Activated naive CD8-positive, alpha-beta T cell treated with anti-CD3 and anti-CD28 coated beads, Interleukin-2, amount 10 ng/mL, durations not matched to agents 7 days and 5 days (primary cell): Measurements from ENCODE around the gene ADCY5. TPM values are rescaled to one million over a fixed set of nuclear protein-coding genes. Genes with fewer than 3 reads are reported as not detected.

Experiments used
- ATAC-seq: fragments of 150-1000 bp; cut with Tn5 transposase; one replicate; pipeline ENCODE4 v1.10.0; 2021; ENCODE audit warnings: low read depth, moderate library complexity
- POLR2A ChIA-PET: fragments of 350-600 bp; sonication (Branson Sonifier 250); formaldehyde crosslinking; loops from one replicate; lab custom pipeline; 2021; ENCODE audit warnings: antibody characterized with exemption; lab: Charles Lee
- DNase-seq: peaks from one replicate; pipeline ENCODE4 v3.0.0; 2021
- H3K27ac Mint-ChIP-seq: one replicate; pipeline ENCODE4 v1.8.0; 2022; ENCODE audit warnings: mild to moderate bottlenecking, mixed read lengths
- H3K27me3 Mint-ChIP-seq: one replicate; pipeline ENCODE4 v1.8.0; 2022; ENCODE audit warnings: mild to moderate bottlenecking, moderate library complexity, mixed read lengths
- H3K36me3 Mint-ChIP-seq: one replicate; pipeline ENCODE4 v1.8.0; 2021; ENCODE audit warnings: mild to moderate bottlenecking, mixed read lengths
- H3K4me1 Mint-ChIP-seq: one replicate; pipeline ENCODE4 v1.8.0; 2021; ENCODE audit warnings: mixed read lengths
- H3K4me3 Mint-ChIP-seq: one replicate; pipeline ENCODE4 v1.8.0; 2022; ENCODE audit warnings: mild to moderate bottlenecking, moderate library complexity, mixed read lengths
- H3K9me3 Mint-ChIP-seq: one replicate; pipeline ENCODE4 v1.8.0; 2021; ENCODE audit warnings: mixed read lengths
- total RNA-seq, 2 experiments: library from RNA; stranded (reverse); gene quantifications; one replicate each; pipeline ENCODE4 v1.2.3, GENCODE V29; 2021

The ADCY5 gene
- total RNA-seq, 2 experiments from 2014 or later = not detected

- no peaks in the 10 kb centered on the region for H3K9me3 Mint-ChIP-seq
- POLR2A ChIA-PET = no interaction called here
- H3K27me3 Mint-ChIP-seq = peaks cover 2% of the 10 kb centered on the region
- no peak for DNase-seq
- no peak for ATAC-seq
- no peak overlapping the region for H3K4me3 Mint-ChIP-seq
- H3K36me3 Mint-ChIP-seq = no peaks in the 10 kb centered on the region
- no peak overlapping the region for H3K27ac Mint-ChIP-seq
- H3K4me1 Mint-ChIP-seq = no peaks in the 10 kb centered on the region
Measured at GRCh38 chr3:123404391-123404790, 44.5 kb downstream of the ADCY5 start.

GRCh38 chr3:123401836-123402530, 46.9 kb downstream of the ADCY5 start:
- Mint-ChIP-seq H3K36me3 (no peaks in the 10 kb centered on the region), H3K4me3 (no peak overlapping the region), H3K27ac (no peak overlapping the region), H3K9me3 (no peaks in the 10 kb centered on the region), H3K27me3 (peaks cover 16% of the 10 kb centered on the region), H3K4me1 (no peaks in the 10 kb centered on the region)
- POLR2A ChIA-PET = interaction anchor here (0.6 kb wide), 1 partner anchor 259 kb away, joined by 3 read pairs; no protein-coding TSS in a partner anchor
- DNase-seq = no peak
- no peak for ATAC-seq

- H3K4me3 Mint-ChIP-seq = no peak overlapping the region
- no peak for ATAC-seq
- H3K27me3 Mint-ChIP-seq = peaks cover 24% of the 10 kb centered on the region
- no peaks in the 10 kb centered on the region for H3K36me3 Mint-ChIP-seq
- no peaks in the 10 kb centered on the region for H3K9me3 Mint-ChIP-seq
- DNase-seq = no peak
- no peaks in the 10 kb centered on the region for H3K4me1 Mint-ChIP-seq
- POLR2A ChIA-PET = no interaction called here
- H3K27ac Mint-ChIP-seq = no peak overlapping the region
Measured at GRCh38 chr3:123400169-123400568, 48.7 kb downstream of the ADCY5 start.

- Mint-ChIP-seq H3K27ac (no peak overlapping the region), H3K9me3 (no peaks in the 10 kb centered on the region), H3K27me3 (peaks cover 26% of the 10 kb centered on the region), H3K36me3 (no peaks in the 10 kb centered on the region), H3K4me3 (no peak overlapping the region), H3K4me1 (no peaks in the 10 kb centered on the region)
- POLR2A ChIA-PET = no interaction called here
- no peak for ATAC-seq
- DNase-seq = no peak
Measured at GRCh38 chr3:123399653-123400052, 49.2 kb downstream of the ADCY5 start.

- no peaks in the 10 kb centered on the region for H3K36me3 Mint-ChIP-seq
- H3K4me1 Mint-ChIP-seq = no peaks in the 10 kb centered on the region
- no peak overlapping the region for H3K27ac Mint-ChIP-seq
- ATAC-seq (no peak), DNase-seq (no peak)
- POLR2A ChIA-PET = no interaction called here
- H3K9me3 Mint-ChIP-seq = no peaks in the 10 kb centered on the region
- H3K27me3 Mint-ChIP-seq = peaks cover 26% of the 10 kb centered on the region
- H3K4me3 Mint-ChIP-seq = no peak overlapping the region
Measured at GRCh38 chr3:123397921-123398785, 50.7 kb downstream of the ADCY5 start.

- Mint-ChIP-seq H3K4me1 (no peaks in the 10 kb centered on the region), H3K36me3 (no peaks in the 10 kb centered on the region), H3K9me3 (no peaks in the 10 kb centered on the region), H3K4me3 (no peak overlapping the region), H3K27ac (no peak overlapping the region), H3K27me3 (peaks cover 33% of the 10 kb centered on the region)
- DNase-seq (no peak), ATAC-seq (no peak)
- POLR2A ChIA-PET = interaction anchor here (0.6 kb wide), 1 partner anchor 29 kb away, joined by 3 read pairs; no protein-coding TSS in a partner anchor
Measured at GRCh38 chr3:123397050-123397590, 51.8 kb downstream of the ADCY5 start.

- Mint-ChIP-seq H3K4me3 (no peak overlapping the region), H3K9me3 (no peaks in the 10 kb centered on the region), H3K27ac (no peak overlapping the region), H3K36me3 (no peaks in the 10 kb centered on the region), H3K4me1 (no peaks in the 10 kb centered on the region), H3K27me3 (peaks cover 32% of the 10 kb centered on the region)
- ATAC-seq = no peak
- POLR2A ChIA-PET = no interaction called here
- no peak for DNase-seq
Measured at GRCh38 chr3:123396171-123397049, 52.5 kb downstream of the ADCY5 start.

- Mint-ChIP-seq H3K36me3 (no peaks in the 10 kb centered on the region), H3K4me3 (no peak overlapping the region), H3K9me3 (no peaks in the 10 kb centered on the region), H3K4me1 (no peaks in the 10 kb centered on the region), H3K27ac (no peak overlapping the region), H3K27me3 (peaks cover 34% of the 10 kb centered on the region)
- POLR2A ChIA-PET = no interaction called here
- ATAC-seq (no peak), DNase-seq (no peak)
Measured at GRCh38 chr3:123395235-123395634, 53.7 kb downstream of the ADCY5 start.

GRCh38 chr3:123394391-123395020, 54.4 kb downstream of the ADCY5 start:
- DNase-seq = no peak
- Mint-ChIP-seq H3K27ac (no peak overlapping the region), H3K4me3 (no peak overlapping the region), H3K27me3 (peaks cover 34% of the 10 kb centered on the region), H3K36me3 (no peaks in the 10 kb centered on the region), H3K4me1 (no peaks in the 10 kb centered on the region), H3K9me3 (no peaks in the 10 kb centered on the region)
- POLR2A ChIA-PET = no interaction called here
- no peak for ATAC-seq

GRCh38 chr3:123392871-123393620, 55.8 kb downstream of the ADCY5 start:
- POLR2A ChIA-PET = no interaction called here

GRCh38 chr3:123392368-123392767, 56.5 kb downstream of the ADCY5 start:
- no peaks in the 10 kb centered on the region for H3K4me1 Mint-ChIP-seq

More at GRCh38 chr3:123392871-123393620, 55.8 kb downstream of the ADCY5 start:
- H3K27ac Mint-ChIP-seq = no peak overlapping the region
- peaks cover 30% of the 10 kb centered on the region for H3K27me3 Mint-ChIP-seq
- no peak for ATAC-seq
- no peaks in the 10 kb centered on the region for H3K9me3 Mint-ChIP-seq
- no peak for DNase-seq
- no peaks in the 10 kb centered on the region for H3K4me1 Mint-ChIP-seq
- no peaks in the 10 kb centered on the region for H3K36me3 Mint-ChIP-seq
- H3K4me3 Mint-ChIP-seq = no peak overlapping the region

More at GRCh38 chr3:123392368-123392767, 56.5 kb downstream of the ADCY5 start:
- no peak overlapping the region for H3K4me3 Mint-ChIP-seq
- H3K36me3 Mint-ChIP-seq = no peaks in the 10 kb centered on the region
- ATAC-seq (no peak), DNase-seq (no peak)
- H3K9me3 Mint-ChIP-seq = no peaks in the 10 kb centered on the region
- no peak overlapping the region for H3K27ac Mint-ChIP-seq
- H3K27me3 Mint-ChIP-seq = peaks cover 24% of the 10 kb centered on the region
- POLR2A ChIA-PET = no interaction called here
